ENCODE data around the gene TMEM107.

The TMEM107 gene

GRCh38 chr17:8162997-8163977, 12.9 kb downstream of the TMEM107 start:
- peak overlapping the region; percentile 92 for H3K9ac ChIP-seq (ENCODE audit: low read length)
- peaks cover 11% of the 10 kb centered on the region for H3K36me3 ChIP-seq (ENCODE audit: control insufficient read depth, insufficient read depth, low read length)
- peaks cover 28% of the 10 kb centered on the region for H3K4me1 ChIP-seq (ENCODE audit: control insufficient read depth, insufficient read depth, low read length)
- H3K4me3 ChIP-seq (ENCODE audit: low read length) = peak overlapping the region; percentile 79
- no peaks in the 10 kb centered on the region for H3K27me3 ChIP-seq (ENCODE audit: control insufficient read depth, insufficient read depth, low read length)
- H3K27ac ChIP-seq (ENCODE audit: low read depth, low read length) = peak overlapping the region; percentile 99

- H3K9ac ChIP-seq (ENCODE audit: low read length) = peak within 1 kb of the TSS; percentile 92
- H3K27me3 ChIP-seq (ENCODE audit: control insufficient read depth, insufficient read depth, low read length) = no peaks in the 10 kb centered on the region
- H3K4me3 ChIP-seq (ENCODE audit: low read length) = peak within 1 kb of the TSS; percentile 79
- peak within 1 kb of the TSS; percentile 99 for H3K27ac ChIP-seq (ENCODE audit: low read depth, low read length)
- peaks cover 11% of the 10 kb centered on the region for H3K36me3 ChIP-seq (ENCODE audit: control insufficient read depth, insufficient read depth, low read length)
- H3K4me1 ChIP-seq (ENCODE audit: control insufficient read depth, insufficient read depth, low read length) = peaks cover 28% of the 10 kb centered on the region
Observed at GRCh38 chr17:8162233-8162996, 13.8 kb downstream of the TMEM107 start, which contains the start of gene VAMP2. Gene VAMP2 (minus strand): TSS chr17:8162948. CDS start chr17:8162879, 69 bp downstream.

DNA sequence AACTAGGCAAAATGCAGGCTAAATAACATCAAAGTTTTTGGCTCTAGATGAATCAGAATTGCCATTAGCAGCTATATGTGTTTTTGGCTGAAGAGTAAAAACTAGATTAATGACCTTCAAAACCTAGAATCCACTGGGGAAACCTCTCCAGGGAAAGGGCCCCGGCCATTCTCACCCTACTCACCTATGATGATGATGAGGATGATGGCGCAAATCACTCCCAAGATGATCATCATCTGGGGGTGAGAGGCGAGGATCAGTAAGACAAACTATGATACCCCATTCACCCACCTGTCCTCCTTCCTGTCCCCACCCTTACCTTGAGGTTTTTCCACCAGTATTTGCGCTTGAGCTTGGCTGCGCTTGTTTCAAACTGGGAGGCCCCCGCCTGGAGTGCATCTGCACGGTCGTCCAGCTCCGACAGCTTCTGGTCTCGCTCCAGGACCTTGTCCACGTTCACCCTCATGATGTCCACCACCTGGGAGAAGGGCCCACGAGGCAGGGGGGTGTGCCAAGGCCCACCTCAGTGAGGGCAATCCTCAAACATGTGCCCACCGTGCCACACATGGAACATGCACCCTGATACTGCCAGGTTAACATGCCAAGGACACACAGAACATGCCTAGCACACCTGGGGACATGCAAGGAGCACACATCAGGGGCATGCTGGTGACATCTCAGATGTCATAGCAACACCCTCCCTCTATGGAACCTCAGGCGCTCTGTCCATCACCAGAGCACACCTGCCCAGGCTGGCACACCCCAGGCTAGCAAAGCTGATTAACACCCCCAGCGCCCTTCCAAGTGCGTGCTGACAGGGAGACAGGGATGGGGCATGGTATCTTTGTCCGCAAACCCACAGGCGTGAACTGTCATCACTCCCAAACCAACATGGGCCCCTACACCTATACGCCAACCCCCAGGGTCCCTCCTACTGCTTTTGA, 14.6 kb downstream of the TMEM107 start:
- H3K9ac ChIP-seq (ENCODE audit: low read length) = peak overlapping the region; percentile 92
- peaks cover 11% of the 10 kb centered on the region for H3K36me3 ChIP-seq (ENCODE audit: control insufficient read depth, insufficient read depth, low read length)
- H3K27me3 ChIP-seq (ENCODE audit: control insufficient read depth, insufficient read depth, low read length) = no peaks in the 10 kb centered on the region
- H3K4me3 ChIP-seq (ENCODE audit: low read length) = peak overlapping the region; percentile 79
- H3K4me1 ChIP-seq (ENCODE audit: control insufficient read depth, insufficient read depth, low read length) = peaks cover 34% of the 10 kb centered on the region
- H3K27ac ChIP-seq (ENCODE audit: low read depth, low read length) = peak overlapping the region; percentile 99

- H3K36me3 ChIP-seq (ENCODE audit: control insufficient read depth, insufficient read depth, low read length) = peaks cover 14% of the 10 kb centered on the region
- H3K4me1 ChIP-seq (ENCODE audit: control insufficient read depth, insufficient read depth, low read length) = peaks cover 34% of the 10 kb centered on the region
- H3K27me3 ChIP-seq (ENCODE audit: control insufficient read depth, insufficient read depth, low read length) = no peaks in the 10 kb centered on the region
- no peak overlapping the region for H3K4me3 ChIP-seq (ENCODE audit: low read length)
- H3K9ac ChIP-seq (ENCODE audit: low read length) = no peak overlapping the region
- peak overlapping the region; percentile 99 for H3K27ac ChIP-seq (ENCODE audit: low read depth, low read length)
Observed at GRCh38 chr17:8160741-8161221, 15.4 kb downstream of the TMEM107 start.

- Histone ChIP-seq H3K4me1 (ENCODE audit: control insufficient read depth, insufficient read depth, low read length) (peaks cover 34% of the 10 kb centered on the region), H3K4me3 (ENCODE audit: low read length) (no peak overlapping the region), H3K9ac (ENCODE audit: low read length) (no peak overlapping the region), H3K36me3 (ENCODE audit: control insufficient read depth, insufficient read depth, low read length) (peaks cover 14% of the 10 kb centered on the region), H3K27ac (ENCODE audit: low read depth, low read length) (no peak overlapping the region), H3K27me3 (ENCODE audit: control insufficient read depth, insufficient read depth, low read length) (no peaks in the 10 kb centered on the region)
Observed at GRCh38 chr17:8160224-8160577, 16.0 kb downstream of the TMEM107 start.

GRCh38 chr17:8159459-8160223, 16.5 kb downstream of the TMEM107 start:
- peaks cover 39% of the 10 kb centered on the region for H3K4me1 ChIP-seq (ENCODE audit: control insufficient read depth, insufficient read depth, low read length)
- H3K27ac ChIP-seq (ENCODE audit: low read depth, low read length) = peak overlapping the region; percentile 98

DNA sequence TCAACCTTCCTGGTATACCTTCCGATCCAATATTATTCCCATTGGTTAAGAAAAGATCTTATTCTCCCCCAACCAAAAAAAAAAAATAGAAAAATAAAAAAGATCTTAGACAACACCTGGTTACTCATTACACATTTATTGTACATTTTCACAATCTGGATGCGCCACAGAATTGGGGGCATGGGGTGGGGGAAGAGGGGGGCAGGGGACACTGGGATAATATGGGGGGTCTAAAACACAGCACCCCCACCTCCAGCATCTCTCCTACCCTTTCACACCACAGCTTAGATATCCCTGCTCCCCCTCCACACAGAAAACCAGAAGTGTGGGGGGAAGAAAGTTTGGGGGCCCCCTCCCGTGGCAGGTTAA, 17.2 kb downstream of the TMEM107 start:
- no peak overlapping the region for H3K4me3 ChIP-seq (ENCODE audit: low read length)

More at GRCh38 chr17:8159459-8160223, 16.5 kb downstream of the TMEM107 start:
- Histone ChIP-seq H3K27me3 (ENCODE audit: control insufficient read depth, insufficient read depth, low read length) (no peaks in the 10 kb centered on the region), H3K4me3 (ENCODE audit: low read length) (no peak overlapping the region), H3K9ac (ENCODE audit: low read length) (peak overlapping the region; percentile 10), H3K36me3 (ENCODE audit: control insufficient read depth, insufficient read depth, low read length) (peaks cover 14% of the 10 kb centered on the region)

DNA sequence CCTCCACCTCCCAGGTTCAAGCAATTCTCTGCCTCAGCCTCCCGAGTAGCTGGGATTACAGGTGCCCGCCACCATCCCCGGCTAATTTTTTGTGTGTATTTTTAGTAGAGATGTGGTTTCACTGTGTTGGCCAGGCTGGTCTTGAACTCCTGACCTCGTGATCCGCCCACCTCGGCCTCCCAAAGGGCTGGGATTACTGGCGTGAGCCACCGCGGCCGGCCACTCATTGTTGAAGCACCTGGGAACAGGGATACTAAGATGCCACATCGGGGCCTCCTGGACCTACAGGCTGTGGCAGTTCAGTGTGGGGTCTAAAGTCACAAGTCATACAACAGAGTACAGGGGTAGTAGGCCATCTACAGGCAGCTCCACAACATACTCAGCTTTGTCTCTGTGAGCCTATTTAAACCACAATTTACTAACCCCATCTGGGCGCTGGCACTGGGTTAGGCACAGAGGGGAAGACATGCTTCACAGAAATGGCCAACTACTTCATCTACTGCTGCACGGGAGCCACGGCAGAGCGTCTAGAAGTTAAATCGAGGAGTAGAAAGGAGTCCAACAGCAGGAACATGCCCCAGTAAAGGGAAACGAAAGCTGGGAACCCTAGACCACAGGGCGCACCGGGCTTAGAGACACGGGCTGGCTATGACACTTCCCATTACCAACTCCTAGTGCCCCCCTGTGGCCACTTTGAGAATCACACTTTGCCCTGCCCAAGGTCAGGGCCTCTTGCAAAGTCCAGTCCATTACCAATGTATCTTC, 17.7 kb downstream of the TMEM107 start:
- peak overlapping the region; percentile 98 for H3K27ac ChIP-seq (ENCODE audit: low read depth, low read length)
- peaks cover 34% of the 10 kb centered on the region for H3K4me1 ChIP-seq (ENCODE audit: control insufficient read depth, insufficient read depth, low read length)
- H3K27me3 ChIP-seq (ENCODE audit: control insufficient read depth, insufficient read depth, low read length) = no peaks in the 10 kb centered on the region
- H3K36me3 ChIP-seq (ENCODE audit: control insufficient read depth, insufficient read depth, low read length) = peaks cover 14% of the 10 kb centered on the region
- peak overlapping the region; percentile 7 for H3K4me3 ChIP-seq (ENCODE audit: low read length)
- peak overlapping the region; percentile 1 for H3K9ac ChIP-seq (ENCODE audit: low read length)

More for the DNA sequence above, 17.2 kb downstream of the TMEM107 start:
- Histone ChIP-seq H3K4me1 (ENCODE audit: control insufficient read depth, insufficient read depth, low read length) (peaks cover 38% of the 10 kb centered on the region), H3K36me3 (ENCODE audit: control insufficient read depth, insufficient read depth, low read length) (peaks cover 14% of the 10 kb centered on the region), H3K27ac (ENCODE audit: low read depth, low read length) (peak overlapping the region; percentile 98), H3K9ac (ENCODE audit: low read length) (no peak overlapping the region), H3K27me3 (ENCODE audit: control insufficient read depth, insufficient read depth, low read length) (no peaks in the 10 kb centered on the region)

- Histone ChIP-seq H3K27me3 (ENCODE audit: control insufficient read depth, insufficient read depth, low read length) (no peaks in the 10 kb centered on the region), H3K9ac (ENCODE audit: low read length) (peak overlapping the region; percentile 100), H3K27ac (ENCODE audit: low read depth, low read length) (peak overlapping the region; percentile 99), H3K36me3 (ENCODE audit: control insufficient read depth, insufficient read depth, low read length) (peaks cover 14% of the 10 kb centered on the region), H3K4me1 (ENCODE audit: control insufficient read depth, insufficient read depth, low read length) (peaks cover 35% of the 10 kb centered on the region), H3K4me3 (ENCODE audit: low read length) (peak overlapping the region; percentile 100)
Observed at GRCh38 chr17:8156246-8156992, 19.8 kb downstream of the TMEM107 start.

GRCh38 chr17:8155996-8156245, 20.3 kb downstream of the TMEM107 start:
- Histone ChIP-seq H3K4me3 (ENCODE audit: low read length) (peak overlapping the region; percentile 100), H3K27ac (ENCODE audit: low read depth, low read length) (peak overlapping the region; percentile 99), H3K4me1 (ENCODE audit: control insufficient read depth, insufficient read depth, low read length) (peaks cover 31% of the 10 kb centered on the region), H3K36me3 (ENCODE audit: control insufficient read depth, insufficient read depth, low read length) (peaks cover 12% of the 10 kb centered on the region), H3K9ac (ENCODE audit: low read length) (peak overlapping the region; percentile 100), H3K27me3 (ENCODE audit: control insufficient read depth, insufficient read depth, low read length) (no peaks in the 10 kb centered on the region)

Data from rectal smooth muscle tissue (tissue), 1 donor.